ENCODE results near the gene PVALB.

PVALB gene

GRCh38 chr22:36773935-36774334, 42.9 kb downstream of the PVALB start:
- DNase-seq (ENCODE audit: low read depth, low spot score): no peak

- DNase-seq (ENCODE audit: low read depth, low spot score): no peak
Observed at GRCh38 chr22:36772451-36772850, 44.4 kb downstream of the PVALB start.

- no peak for DNase-seq (ENCODE audit: low read depth, low spot score)
Observed at GRCh38 chr22:36771356-36772063, 45.3 kb downstream of the PVALB start.

- DNase-seq (ENCODE audit: low read depth, low spot score): no peak
Observed at GRCh38 chr22:36770513-36771231, 46.2 kb downstream of the PVALB start.

- DNase-seq (ENCODE audit: low read depth, low spot score): no peak
Observed at GRCh38 chr22:36769541-36770512, 47.0 kb downstream of the PVALB start.

DNA sequence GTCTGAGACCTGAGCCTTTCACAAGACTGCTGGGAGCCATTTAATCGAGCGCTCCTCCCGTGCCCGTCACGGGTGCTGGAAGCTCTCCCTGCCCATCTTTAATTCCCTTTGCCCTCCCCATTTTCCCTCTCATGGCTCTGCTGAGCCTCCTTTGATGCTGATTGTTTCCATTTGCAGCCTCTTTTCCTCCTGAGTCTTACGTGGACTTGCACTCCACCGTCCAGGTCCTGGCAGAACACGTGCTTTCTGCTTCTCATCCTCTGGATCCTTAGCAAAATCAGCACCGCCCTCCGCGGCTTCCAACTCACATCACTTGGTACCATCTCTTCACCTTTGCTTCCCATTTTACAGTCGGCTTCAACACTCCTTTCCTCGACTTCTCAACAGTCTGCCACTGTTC, 48.2 kb downstream of the PVALB start:
- no peak for DNase-seq (ENCODE audit: low read depth, low spot score)

- no peak for DNase-seq (ENCODE audit: low read depth, low spot score)
Observed at GRCh38 chr22:36768141-36768540, 48.7 kb downstream of the PVALB start.

- no peak for DNase-seq (ENCODE audit: low read depth, low spot score)
Observed at GRCh38 chr22:36767035-36767775, 49.6 kb downstream of the PVALB start.

- no peak for DNase-seq (ENCODE audit: low read depth, low spot score)
Observed at GRCh38 chr22:36765943-36766450, 50.8 kb downstream of the PVALB start.

GRCh38 chr22:36765131-36765942, 51.5 kb downstream of the PVALB start:
- DNase-seq (ENCODE audit: low read depth, low spot score): no peak

GRCh38 chr22:36764641-36765040, 52.2 kb downstream of the PVALB start:
- DNase-seq (ENCODE audit: low read depth, low spot score): no peak

DNA sequence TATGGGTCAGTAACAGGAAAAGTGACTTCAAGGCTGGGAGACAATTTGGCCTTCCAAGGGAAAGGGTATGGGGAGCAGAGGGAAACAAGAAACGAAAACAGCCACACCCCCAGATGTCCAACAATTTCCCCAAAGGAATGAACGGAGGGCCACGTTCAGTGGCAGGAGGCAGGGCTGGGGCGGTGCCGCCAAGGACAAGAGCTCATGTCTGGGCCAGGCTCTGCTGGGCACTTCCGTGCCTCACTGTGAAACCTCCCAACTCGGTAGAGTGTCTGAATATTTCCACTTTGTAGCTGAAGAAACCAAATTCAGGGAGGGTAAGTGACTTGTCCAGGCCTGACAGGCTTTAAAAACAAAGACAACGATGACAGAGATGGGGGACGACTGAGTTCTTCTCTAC, 52.8 kb downstream of the PVALB start:
- no peak for DNase-seq (ENCODE audit: low read depth, low spot score)

GRCh38 chr22:36763576-36763975, 53.3 kb downstream of the PVALB start:
- no peak for DNase-seq (ENCODE audit: low read depth, low spot score)

GRCh38 chr22:36762687-36763260, 54.1 kb downstream of the PVALB start:
- DNase-seq (ENCODE audit: low read depth, low spot score): no peak

GRCh38 chr22:36761553-36762240, 55.1 kb downstream of the PVALB start:
- DNase-seq (ENCODE audit: low read depth, low spot score): no peak

DNA sequence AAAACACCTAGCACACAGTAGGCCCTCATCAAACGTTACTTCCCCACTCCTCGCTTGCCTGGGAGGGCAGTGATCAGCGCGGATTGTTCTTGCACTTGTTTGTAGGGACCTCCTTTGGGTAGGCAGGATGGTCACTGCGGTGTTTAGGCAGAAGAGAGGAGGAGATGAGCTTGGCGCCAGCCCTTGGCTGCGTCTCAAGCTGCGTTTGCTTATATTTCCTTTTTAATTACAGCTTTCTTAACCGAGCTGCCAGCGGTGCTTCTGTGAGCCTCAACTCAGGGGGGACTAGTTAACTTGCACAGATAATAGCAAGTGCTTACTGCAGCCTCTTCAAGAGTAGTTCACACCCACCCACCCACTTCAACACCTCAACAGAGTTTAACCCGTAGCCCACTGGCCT, 56.0 kb downstream of the PVALB start:
- DNase-seq (ENCODE audit: low read depth, low spot score): no peak

GRCh38 chr22:36759481-36760159, 57.2 kb downstream of the PVALB start:
- DNase-seq (ENCODE audit: low read depth, low spot score): no peak

GRCh38 chr22:36758792-36759271, 58.0 kb downstream of the PVALB start:
- DNase-seq (ENCODE audit: low read depth, low spot score): no peak
